ENCODE results near the gene ANKRD17.

The ANKRD17 gene

GRCh38 chr4:73142995-73143547, 115.5 kb downstream of the ANKRD17 start:
- no peak overlapping the region for H3K4me3 ChIP-seq (ENCODE audit: low read depth, low read length)
- no peak for TF ChIP-seq CTCF (IDR thresholded peaks at IDR 0.05; ENCODE audit: low read depth, low read length, missing control alignments)
- no peak for DNase-seq (ENCODE audit: low read depth)
- in situ Hi-C loops (cut with HindIII; ENCODE audit: low sequenced_read_pairs), result no loop called here

- in situ Hi-C loops (cut with HindIII; ENCODE audit: low sequenced_read_pairs), result no loop called here
- H3K4me3 ChIP-seq (ENCODE audit: low read depth, low read length), result no peak overlapping the region
- DNase-seq (ENCODE audit: low read depth), result no peak
- TF ChIP-seq CTCF (IDR thresholded peaks at IDR 0.05; ENCODE audit: low read depth, low read length, missing control alignments), result no peak
These were observed 118.6 kb downstream of the ANKRD17 start for GRCh38 chr4:73139991-73140390.

GRCh38 chr4:73139245-73139644, 119.4 kb downstream of the ANKRD17 start:
- H3K4me3 ChIP-seq (ENCODE audit: low read depth, low read length), result no peak overlapping the region
- no peak for DNase-seq (ENCODE audit: low read depth)
- in situ Hi-C loops (cut with HindIII; ENCODE audit: low sequenced_read_pairs), result no loop called here
- TF ChIP-seq CTCF (IDR thresholded peaks at IDR 0.05; ENCODE audit: low read depth, low read length, missing control alignments), result no peak

GRCh38 chr4:73137121-73137520, 121.5 kb downstream of the ANKRD17 start:
- in situ Hi-C loops (cut with HindIII; ENCODE audit: low sequenced_read_pairs), result no loop called here
- TF ChIP-seq CTCF (IDR thresholded peaks at IDR 0.05; ENCODE audit: low read depth, low read length, missing control alignments), result no peak
- DNase-seq (ENCODE audit: low read depth), result no peak
- H3K4me3 ChIP-seq (ENCODE audit: low read depth, low read length), result no peak overlapping the region

- no peak overlapping the region for H3K4me3 ChIP-seq (ENCODE audit: low read depth, low read length)
- no peak for TF ChIP-seq CTCF (IDR thresholded peaks at IDR 0.05; ENCODE audit: low read depth, low read length, missing control alignments)
- in situ Hi-C loops (cut with HindIII; ENCODE audit: low sequenced_read_pairs), result no loop called here
- DNase-seq (ENCODE audit: low read depth), result no peak
These were observed 124.8 kb downstream of the ANKRD17 start for GRCh38 chr4:73133784-73134183.

- in situ Hi-C loops (cut with HindIII; ENCODE audit: low sequenced_read_pairs), result no loop called here
- no peak overlapping the region for H3K4me3 ChIP-seq (ENCODE audit: low read depth, low read length)
- TF ChIP-seq CTCF (IDR thresholded peaks at IDR 0.05; ENCODE audit: low read depth, low read length, missing control alignments), result no peak
- no peak for DNase-seq (ENCODE audit: low read depth)
These were observed 127.3 kb downstream of the ANKRD17 start for GRCh38 chr4:73131281-73131680.

- in situ Hi-C loops (cut with HindIII; ENCODE audit: low sequenced_read_pairs), result no loop called here
These were observed 129.3 kb downstream of the ANKRD17 start for GRCh38 chr4:73129319-73129718.

More at GRCh38 chr4:73129319-73129718, 129.3 kb downstream of the ANKRD17 start:
- no peak for DNase-seq (ENCODE audit: low read depth)
- no peak overlapping the region for H3K4me3 ChIP-seq (ENCODE audit: low read depth, low read length)
- TF ChIP-seq CTCF (IDR thresholded peaks at IDR 0.05; ENCODE audit: low read depth, low read length, missing control alignments), result no peak

All from astrocyte of the cerebellum (primary cell).